Cerebellar cortex (tissue), 1 donor: ENCODE data around the gene OPCML.

Experiments used
- DNase-seq: peaks from one replicate; pipeline ENCODE4 v3.0.0-alpha.2; 2015; ENCODE audit warnings: low spot score

OPCML gene

GRCh38 chr11:132610216-132610615, 922.1 kb downstream of the OPCML start:
- no peak for DNase-seq

GRCh38 chr11:132607575-132607974, 924.7 kb downstream of the OPCML start:
- no peak for DNase-seq

GRCh38 chr11:132605825-132606570, 926.3 kb downstream of the OPCML start:
- DNase-seq: no peak

GRCh38 chr11:132604431-132604830, 927.9 kb downstream of the OPCML start:
- DNase-seq: no peak

GRCh38 chr11:132601875-132602274, 930.4 kb downstream of the OPCML start:
- DNase-seq: peak; percentile 34

- peak; percentile 72 for DNase-seq
Measured at GRCh38 chr11:132595711-132596134, 936.6 kb downstream of the OPCML start.

- DNase-seq: peak; percentile 65
Measured at GRCh38 chr11:132595246-132595645, 937.1 kb downstream of the OPCML start.

GRCh38 chr11:132590986-132591385, 941.3 kb downstream of the OPCML start:
- DNase-seq: no peak

- no peak for DNase-seq
Measured at GRCh38 chr11:132590554-132590953, 941.7 kb downstream of the OPCML start.

GRCh38 chr11:132589791-132590190, 942.5 kb downstream of the OPCML start:
- no peak for DNase-seq

- no peak for DNase-seq
Measured at GRCh38 chr11:132588366-132588765, 943.9 kb downstream of the OPCML start.

GRCh38 chr11:132587716-132588115, 944.6 kb downstream of the OPCML start:
- DNase-seq: no peak

GRCh38 chr11:132586801-132587200, 945.5 kb downstream of the OPCML start:
- DNase-seq: peak; percentile 99

GRCh38 chr11:132579634-132580327, 952.5 kb downstream of the OPCML start:
- no peak for DNase-seq

GRCh38 chr11:132579136-132579535, 953.2 kb downstream of the OPCML start:
- DNase-seq: no peak

GRCh38 chr11:132578580-132578979, 953.7 kb downstream of the OPCML start:
- DNase-seq: no peak

GRCh38 chr11:132576706-132577105, 955.6 kb downstream of the OPCML start:
- no peak for DNase-seq

GRCh38 chr11:132564091-132564885, 968.0 kb downstream of the OPCML start:
- DNase-seq: no peak

- no peak for DNase-seq
Measured at GRCh38 chr11:132563050-132563449, 969.3 kb downstream of the OPCML start.

- no peak for DNase-seq
Measured at GRCh38 chr11:132561937-132562336, 970.4 kb downstream of the OPCML start.

GRCh38 chr11:132559331-132560036, 972.8 kb downstream of the OPCML start:
- DNase-seq: no peak

GRCh38 chr11:132556316-132556715, 976.0 kb downstream of the OPCML start:
- no peak for DNase-seq
